Activated T-helper 1 cell treated with Interleukin-2 at 50 U/mL for 16 hours (primary cell): ENCODE measurements around the gene NKAIN4.

Experiments
- DNase-seq: peaks from one replicate; pipeline ENCODE4 v3.0.0-alpha.2; 2020; ENCODE audit warnings: low read depth

NKAIN4 gene

DNA sequence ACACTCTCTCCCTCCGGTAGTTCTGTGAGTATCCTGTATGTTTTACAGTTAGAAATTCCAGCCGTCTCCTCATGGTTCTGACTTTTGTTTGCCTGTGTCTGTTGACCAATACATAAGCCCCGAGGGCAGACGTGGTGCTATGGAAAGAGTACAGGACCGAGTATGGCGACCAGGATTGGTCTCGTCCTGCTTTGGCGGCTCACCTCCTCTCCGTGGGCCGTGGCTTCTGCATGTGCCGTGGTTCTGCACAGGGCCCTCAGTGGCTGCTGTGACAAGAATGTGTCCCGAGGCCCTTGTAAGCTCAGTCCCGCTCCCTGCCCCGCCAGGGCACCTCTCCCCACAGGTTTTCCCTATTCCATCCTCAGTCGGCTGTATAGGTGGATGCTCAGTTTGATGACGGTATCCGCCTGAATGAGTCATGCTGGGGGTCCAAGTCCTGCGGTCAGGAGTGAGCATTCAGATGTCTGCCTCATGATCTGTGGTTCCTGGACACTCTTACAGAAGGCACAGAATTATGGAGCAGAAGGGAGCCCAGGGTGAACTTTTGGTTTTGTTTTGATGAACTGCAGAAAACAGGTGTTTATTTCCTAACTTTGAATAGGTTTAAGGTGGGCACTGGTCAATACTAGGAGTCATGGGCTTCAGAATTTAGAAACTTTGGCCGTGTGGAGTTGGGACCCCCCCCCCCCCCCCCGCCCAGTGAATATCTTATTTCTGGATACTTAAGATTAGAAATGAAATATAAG is 19.5 kb upstream of the NKAIN4 start:
- DNase-seq: no peak

DNA sequence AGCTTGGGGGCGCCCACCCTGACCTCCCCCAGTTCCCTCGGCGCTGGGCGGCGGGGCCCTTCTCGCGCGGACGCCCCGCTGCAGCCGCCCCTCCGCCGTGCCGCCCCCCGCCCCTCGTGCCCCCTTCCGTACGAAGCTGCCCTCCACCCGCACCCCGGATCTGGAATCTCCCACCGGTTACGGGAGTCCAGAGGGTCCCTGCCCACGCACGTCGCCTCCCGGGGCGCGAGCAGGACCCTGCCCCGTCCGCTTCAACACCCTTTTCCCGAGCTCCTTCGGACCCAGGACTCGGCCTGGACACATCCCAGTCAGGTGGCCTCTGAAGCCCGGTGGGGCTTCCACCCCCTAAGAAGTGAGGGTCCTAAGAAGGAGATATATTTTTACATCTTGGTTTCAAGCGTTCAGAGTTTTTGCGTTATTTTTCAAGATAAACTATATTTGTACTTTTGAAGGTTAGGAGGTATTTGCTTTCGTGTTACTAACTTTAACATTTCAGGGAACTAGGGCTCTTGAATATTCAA is 18.9 kb upstream of the NKAIN4 start:
- no peak for DNase-seq

DNA sequence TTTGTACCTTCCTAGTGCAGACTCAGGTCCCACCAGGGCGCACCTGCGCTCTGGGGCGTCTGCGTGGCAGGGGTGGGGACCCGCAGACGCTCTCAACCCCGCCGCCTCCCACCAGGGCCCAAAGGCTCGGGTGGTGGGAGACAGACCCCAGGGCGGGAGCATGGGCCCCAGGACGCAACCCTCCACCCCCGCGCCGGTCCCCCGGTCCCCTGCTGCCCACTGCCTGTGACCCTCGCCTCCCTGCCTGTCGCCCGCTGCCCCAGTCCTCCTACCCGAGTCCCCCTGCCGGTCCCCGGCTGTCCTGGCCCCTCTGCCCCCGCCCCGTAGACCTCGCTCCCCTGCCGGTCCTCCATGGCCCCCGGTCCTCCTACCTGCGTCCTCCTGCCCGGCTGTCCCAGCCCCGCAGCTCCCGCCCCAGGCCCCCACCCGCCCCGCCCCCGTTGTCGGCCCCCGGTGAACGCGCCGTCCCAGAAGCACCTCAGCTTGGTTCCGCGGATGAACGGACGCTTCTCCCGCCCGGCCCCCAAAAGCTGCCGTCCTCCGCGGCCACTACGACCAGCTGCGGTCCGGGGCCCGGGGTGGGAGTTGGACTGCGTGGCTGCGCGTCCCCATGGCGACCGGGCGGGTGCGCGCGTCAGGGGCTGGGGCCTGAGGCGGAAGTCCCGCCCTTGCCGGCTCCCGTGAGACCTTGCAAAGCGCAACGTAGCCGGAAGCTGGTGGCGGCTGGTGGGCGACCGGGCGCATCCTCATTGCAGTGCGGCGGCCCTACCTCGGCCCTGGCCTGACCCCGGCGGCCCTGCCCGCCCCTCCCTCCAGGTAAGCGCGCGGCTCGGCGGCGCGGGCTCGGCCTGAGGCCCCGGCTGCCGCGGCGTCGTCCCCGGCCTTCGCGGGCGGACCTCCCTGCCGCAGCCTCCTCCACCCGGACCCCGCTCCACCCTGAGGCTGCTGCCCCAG is 18.1 kb upstream of the NKAIN4 start, which contains the start of gene ARFGAP1:
ARFGAP1 (plus strand) TSS at position 709 of the 954 bp plus-strand sequence. CDS start 2,768 bp downstream, outside the sequence.
- peak; percentile 80 for DNase-seq

DNA sequence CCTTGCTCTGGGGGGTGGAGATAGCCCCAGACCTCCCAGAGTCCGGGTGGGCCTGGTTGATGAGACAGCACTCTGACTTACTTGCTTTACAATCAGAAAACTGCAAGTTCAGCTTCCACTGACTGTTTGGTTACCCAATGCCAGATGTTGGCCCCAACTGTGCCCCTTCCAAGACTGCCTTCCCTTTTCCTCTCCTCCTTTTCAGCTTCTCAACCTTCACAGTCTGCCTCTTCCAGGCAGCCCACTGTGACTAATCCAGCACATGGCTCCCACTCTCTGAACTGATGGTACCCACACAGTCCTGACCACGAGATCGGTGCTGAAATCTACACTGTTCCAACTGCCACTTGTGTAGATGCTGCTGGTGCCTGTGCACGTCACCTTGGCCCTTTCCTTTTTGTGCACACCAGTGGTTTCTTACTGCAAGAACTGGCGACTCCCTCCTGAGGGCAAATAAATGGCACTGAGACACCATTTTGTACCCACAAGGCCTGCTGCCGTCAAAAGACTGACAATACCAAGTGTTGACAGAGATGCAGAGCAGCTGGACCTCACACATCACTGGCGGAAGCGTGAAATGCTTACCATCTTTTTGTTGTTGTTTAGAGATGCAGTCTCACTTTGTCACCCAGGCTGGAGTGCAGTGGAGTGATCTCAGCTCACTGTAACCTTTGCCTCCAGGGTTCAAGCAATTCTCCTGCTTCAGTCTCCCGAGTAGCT is 16.5 kb upstream of the NKAIN4 start:
- no peak for DNase-seq

DNA sequence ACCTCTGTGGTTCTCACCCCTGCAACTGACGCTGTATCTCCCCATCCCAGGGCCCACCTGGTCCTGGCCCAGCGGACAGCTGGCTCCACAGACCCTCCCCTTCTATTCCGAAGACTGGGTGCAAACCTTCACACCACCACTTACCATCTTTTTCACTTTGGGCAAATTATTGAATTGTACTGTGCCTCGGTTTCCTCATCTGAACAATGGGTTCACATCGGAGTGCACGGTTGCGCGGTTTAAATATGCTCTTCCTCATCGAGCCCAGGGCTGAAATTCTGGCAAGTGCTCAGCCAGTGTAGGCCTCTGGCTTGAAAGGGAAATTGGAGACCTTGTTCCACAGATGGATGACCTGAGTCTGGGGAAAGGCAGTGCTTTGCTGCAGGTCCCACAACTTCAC is 15.5 kb upstream of the NKAIN4 start:
- no peak for DNase-seq

DNA sequence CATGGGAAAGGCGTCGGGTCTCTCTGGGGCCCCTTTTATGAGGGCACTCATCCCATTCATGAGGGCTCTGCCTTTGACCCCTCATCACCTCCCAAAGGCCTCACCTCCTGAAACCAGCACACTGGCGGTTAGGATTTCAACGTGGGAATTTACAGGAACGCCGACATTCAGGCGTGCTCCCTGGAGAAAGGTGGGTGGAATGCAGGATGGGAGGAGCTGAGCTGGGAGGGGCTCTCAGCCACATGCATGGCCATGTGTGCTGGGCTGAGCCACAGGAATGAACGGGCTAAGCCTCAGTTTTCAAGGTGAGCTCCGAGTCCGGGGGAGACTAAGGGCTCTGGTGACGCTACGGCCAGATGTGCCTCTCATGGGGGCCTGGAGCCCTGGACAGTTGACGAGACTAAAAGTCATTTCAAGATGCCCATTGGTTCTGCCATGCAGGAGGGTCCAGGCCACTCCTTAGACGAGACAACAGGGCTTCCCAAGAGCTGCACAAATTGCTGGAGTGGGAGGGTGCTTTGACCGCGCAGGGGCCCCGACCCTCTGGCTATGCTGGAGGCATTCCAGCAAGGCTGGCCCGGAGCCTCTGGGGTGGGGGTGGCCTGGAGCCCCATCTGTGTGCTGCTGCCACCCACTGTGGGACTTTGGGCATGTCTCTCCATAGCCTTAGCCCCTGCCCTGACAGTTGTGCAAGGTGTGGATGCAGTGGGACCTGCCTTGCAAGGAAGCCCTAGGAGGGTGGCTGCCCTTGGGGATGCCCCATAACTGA is 14.6 kb upstream of the NKAIN4 start:
- no peak for DNase-seq

DNA sequence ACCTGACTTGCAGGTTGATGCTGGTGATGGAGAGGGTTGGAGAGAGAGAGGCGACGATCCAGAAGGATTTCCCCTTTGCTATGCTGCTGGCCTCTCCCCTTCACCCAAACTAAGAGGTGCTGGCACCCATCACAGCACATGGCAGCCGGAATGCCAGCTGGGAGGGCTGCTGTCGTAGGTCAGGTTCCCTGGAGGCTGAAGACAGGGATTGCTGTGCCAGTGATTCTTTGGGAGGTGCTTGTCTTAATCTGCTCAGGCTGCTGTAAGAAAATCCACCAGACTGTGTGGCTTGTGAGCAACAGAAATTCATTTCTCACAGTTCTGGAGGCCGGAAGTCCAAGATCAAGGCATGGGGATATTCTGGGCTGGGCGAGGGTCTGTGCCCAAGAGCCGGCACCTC is 14.0 kb upstream of the NKAIN4 start:
- no peak for DNase-seq

DNA sequence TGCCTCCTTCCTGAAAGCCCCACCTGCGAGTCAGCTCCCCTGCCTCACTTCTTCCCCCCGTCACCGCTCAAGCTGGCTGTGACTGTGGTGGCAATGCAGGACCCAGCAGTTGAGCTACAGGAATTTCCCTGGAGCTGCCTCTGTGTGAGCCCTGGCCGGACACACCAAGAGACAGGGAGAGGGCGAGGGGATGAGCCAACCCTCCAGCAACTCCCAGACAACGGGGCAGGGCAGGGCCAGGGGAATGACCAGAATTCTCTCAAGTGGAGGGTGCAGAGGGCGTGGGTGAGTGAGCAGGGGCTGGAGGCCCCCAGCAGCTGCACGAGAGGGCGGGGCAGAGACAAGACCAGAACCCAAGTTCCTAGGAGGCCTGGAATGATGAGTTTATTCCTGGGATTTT is 13.4 kb upstream of the NKAIN4 start:
- no peak for DNase-seq

DNA sequence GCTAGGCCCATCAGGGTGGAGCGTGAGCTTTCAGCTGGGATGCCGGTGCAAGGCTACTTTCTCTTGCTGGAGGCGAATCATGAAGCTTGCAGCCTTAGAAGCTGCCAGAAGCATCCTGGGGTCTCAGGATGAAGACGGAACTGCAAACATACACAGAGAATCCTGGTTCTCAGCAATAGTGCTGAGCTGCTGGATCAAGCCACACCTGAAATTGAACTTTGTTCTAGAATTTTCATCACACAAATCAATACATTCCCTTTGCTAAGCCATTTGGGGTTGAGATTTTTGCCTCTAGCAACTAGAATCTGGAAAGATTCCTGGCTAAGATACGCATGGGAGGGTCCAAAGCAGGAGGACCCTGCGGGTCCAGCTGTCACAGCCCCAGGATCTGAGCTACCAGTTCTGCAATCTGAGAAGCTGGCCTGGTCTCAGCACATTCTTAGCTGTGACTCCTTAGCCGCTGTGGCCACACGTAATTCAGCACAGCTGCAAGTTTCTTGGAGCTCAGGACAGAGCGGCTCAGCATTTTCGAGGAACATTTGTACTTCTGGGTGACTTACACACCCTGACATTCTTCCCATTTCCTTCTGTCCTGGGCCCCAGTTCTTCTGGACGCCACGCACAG is 11.7 kb upstream of the NKAIN4 start:
- no peak for DNase-seq

DNA sequence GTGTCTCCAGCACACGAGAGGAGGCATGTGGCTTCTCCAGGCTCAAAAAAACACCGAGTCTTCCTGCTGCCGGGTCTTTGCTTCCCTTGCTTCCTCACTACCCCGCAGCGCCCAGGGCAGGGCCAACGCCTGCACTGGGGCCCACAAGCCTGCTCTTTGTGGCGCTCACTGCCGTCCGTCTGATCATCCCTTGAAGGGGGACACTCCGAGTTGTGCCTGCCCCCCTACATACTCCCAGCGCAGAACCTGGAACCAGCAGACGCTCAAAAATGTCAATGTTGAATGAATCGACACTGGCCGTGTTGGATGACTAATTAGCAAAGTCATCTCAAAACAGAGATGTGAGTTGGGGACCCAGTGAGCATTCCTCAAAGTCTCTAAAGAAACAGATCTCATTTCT is 10.3 kb upstream of the NKAIN4 start:
- no peak for DNase-seq

DNA sequence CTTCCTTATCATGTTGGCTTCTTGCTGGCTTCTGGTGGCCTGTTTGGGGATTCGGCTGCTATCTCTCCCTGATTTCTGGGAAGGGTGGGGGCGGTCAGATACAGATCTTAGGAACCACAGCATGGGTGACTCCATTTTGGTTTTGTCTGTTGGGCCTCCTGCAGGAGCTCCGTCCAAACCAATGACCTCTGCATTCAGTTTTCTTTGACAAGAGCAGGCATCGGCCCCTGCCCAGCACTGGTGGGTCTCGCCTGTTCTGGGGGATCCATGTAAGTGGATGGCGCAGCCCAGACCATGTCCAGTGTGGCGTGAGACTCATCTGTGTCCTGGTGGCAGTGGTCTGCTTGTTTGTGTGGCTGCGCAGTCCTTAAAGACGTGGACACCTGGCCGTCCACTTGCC is 9.7 kb upstream of the NKAIN4 start:
- DNase-seq: no peak

DNA sequence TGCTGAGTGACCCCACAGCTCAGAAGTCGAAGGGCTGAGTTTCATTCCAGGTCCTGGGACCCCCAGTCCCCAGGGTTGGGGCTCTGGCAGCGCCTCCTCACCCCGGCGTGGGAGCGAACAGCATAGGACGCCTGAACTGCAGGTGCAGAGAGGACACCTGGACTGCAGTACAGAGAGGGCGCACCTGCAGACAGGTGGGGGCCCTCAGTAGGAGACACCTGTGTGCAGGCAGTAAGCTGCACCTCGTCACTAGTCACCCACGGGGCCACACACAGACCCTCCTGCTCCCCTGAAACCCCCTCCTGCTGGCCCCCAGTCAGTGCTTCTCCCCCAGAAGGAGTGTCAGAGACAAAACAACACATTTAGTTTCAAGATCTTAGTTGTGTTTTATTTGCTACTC is 8.6 kb upstream of the NKAIN4 start:
- DNase-seq: no peak

DNA sequence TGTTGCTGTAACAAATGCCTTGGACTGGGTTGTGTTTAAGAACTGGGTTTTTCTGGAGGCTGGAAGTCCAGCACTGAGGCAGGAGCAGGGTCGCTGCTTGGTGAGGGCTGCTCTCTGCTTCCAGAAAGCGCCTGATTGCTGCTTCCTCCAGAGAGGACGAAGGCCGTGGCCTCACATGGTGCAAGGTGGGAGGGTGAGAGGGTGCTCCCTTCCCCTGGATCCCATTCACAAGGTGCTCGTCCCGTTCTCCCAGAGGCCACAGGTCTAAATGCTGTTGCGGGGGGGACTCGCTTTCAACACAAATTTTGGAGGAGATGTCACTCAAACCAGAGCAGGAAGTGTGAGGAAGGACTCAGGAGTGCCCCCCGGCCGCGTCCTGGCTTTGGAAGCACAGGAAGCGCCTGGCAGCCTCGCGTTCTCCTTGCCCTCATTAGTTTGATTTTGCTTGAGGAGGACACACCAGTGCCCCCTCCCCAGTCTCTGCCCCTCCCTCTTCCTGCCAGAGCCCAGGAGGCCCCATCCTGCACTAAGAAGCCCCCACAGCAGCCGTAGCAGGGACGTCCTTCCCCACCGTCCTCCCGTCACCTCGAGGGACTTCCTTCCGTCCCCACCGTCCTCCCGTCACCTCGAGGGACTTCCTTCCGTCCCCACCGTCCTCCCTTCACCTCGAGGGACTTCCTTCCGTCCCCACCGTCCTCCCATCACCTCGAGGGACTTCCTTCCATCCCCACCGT is 7.7 kb upstream of the NKAIN4 start:
- no peak for DNase-seq

DNA sequence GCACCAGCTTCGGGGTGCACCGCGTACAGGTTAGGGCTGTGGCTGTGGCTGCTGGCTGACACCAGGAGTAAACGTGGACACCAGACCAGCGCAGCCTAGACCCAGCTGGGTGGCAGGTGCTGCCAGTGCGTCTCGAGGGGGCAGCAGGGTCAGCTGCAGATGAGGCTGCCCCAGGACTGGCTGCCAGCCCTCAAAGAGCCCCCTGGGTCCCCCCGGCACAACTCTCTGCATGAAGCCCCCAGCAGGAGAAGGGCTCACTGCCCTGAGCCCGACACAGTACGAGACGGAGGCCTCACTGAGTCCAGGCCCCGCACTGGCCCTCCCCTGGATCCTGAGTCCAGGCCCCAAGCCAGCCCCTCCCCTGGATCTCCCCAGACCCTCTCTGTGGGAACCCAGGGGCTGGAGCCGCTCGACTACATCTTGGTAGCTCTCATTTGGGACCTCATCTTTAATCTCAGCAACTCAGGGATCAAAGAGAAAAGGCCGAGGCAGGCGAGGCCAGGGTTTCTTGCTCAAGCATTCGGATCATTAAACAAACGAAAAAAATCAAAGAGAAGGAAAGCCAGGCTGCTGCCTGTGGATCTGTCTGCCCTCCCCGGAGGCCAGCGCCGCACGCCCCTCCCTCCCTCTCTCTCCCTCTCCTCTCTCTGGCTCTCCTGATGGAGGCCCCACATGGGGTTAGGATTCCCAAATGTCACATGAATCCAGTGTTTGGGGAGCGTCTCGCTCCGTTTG is 7.0 kb upstream of the NKAIN4 start:
- no peak for DNase-seq

DNA sequence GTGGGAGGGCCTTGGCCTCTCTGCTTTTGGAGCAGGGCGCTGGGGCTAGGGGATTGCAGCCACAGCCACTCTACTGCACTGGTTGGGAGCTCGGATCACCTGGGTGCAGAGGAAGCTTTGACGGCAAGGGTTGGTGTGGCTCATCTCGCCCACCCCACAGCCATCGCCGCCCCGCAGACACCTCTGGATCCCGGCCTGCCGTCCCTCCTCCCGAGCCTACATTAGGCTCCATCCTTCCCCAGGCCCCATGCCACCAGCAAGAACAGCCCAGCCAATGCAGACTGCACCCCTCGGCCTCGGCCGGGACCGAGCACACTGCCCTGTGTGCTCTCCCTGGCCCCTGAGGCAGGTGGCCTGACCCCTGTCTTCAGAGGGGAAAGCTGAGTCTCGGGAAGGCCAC is 6.3 kb upstream of the NKAIN4 start:
- no peak for DNase-seq

DNA sequence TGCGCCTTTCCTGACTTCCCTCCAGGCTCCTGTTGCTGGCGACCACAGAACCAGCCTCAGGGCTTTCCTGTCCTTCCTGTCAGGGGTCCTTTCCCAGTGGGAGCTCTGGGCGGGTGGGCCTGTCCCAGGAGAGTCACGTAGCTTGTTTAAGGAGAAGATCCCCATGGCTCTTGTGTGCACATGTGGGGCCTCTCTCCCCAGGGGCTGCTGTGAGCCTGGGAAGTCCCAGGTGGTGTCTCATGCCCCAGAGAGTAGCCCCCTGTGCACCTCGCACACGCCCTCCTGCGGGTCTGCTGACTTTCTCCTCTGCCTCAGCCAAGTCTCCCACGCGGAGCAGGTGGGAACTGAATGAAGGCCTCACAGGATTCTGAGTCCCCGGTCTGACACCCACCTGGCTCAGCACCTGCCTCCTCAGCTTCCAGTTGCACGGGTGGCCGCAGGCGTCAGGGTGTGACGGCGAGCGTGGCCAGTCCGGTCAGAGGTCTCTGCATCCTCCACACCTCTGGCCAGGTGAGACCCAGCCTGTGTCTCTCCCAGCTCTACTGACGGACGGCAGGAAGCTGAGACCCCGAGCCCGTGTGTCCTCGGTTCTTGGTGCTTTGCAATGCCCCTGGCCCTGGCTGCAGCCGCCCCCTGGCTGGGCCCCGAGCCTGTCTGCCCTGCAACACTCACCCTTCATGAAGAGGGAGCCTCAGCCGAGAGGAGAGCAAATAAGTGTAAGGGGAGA is 5.6 kb upstream of the NKAIN4 start:
- no peak for DNase-seq

DNA sequence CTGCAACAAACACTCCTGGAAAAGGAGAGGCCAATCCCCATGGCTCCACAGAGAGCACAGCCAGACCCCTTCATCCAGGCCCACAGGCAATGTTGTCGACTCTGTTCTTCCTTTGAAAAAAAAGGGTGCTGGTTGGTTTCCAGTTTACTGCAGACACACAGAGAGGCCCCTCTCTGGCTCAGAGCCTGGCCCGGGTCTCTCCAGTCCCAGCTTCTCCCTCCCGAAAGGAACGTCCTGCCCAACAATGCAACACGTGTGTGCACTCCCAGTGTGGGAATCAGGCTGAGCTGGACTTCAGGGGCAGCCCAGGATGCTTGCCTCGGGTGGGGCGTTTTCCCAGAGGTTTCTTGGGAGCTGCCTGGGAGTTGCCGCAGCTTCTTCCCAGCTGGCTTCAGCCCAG is 4.5 kb upstream of the NKAIN4 start:
- DNase-seq: no peak

DNA sequence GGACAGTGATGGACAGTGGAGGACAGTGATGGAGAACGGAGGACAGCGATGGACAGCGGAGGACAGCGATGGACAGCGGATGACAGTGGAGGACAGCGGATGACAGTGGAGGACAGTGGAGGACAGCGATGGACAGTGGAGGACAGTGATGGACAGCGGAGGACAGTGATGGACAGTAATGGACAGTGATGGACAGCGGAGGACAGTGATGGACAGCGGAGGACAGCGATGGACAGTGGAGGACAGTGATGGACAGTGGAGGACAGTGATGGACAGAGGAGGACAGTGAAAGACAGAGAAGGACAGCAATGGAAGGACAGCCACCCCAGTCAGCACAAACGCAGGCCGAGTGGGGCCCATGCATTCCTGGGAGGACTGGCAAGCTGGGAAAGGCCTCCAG is 3.4 kb upstream of the NKAIN4 start:
- DNase-seq: no peak

DNA sequence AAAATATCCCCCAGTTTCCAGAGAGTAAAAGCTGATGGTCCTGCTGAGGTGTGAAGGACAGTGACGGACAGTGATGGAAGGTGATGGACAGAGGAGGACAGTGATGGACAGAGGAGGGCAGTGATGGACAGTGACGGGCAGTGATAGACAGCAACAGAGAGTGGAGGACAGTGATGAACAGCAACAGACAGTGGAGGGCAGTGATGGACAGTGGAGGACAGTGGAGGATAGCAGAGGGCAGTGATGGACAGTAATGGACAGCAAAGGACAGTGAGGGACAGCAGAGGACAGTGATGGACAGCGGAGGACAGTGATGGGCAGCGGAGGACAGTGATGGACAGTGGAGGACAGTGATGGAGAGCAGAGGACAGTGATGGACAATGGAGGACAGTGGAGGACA is 2.7 kb upstream of the NKAIN4 start:
- no peak for DNase-seq
